GM12801 (cell line): Measurements from ENCODE around the gene ALDH1B1.

Experiments
- TF ChIP-seq, protein P1 (sequence below): IDR thresholded peaks from one replicate; pipeline ENCODE4 v1.5.1; 2011; ENCODE audit warnings: control low read depth; ENCODE audit not compliant: insufficient read length; ENCODE audit errors: extremely low read depth

The ALDH1B1 gene

GRCh38 chr9:38392235-38393127 is at the start of gene ALDH1B1:
Gene ALDH1B1 (plus strand): TSS chr9:38392702. CDS start chr9:38395749, 3,047 bp downstream.
- TF ChIP-seq, protein P1, sequence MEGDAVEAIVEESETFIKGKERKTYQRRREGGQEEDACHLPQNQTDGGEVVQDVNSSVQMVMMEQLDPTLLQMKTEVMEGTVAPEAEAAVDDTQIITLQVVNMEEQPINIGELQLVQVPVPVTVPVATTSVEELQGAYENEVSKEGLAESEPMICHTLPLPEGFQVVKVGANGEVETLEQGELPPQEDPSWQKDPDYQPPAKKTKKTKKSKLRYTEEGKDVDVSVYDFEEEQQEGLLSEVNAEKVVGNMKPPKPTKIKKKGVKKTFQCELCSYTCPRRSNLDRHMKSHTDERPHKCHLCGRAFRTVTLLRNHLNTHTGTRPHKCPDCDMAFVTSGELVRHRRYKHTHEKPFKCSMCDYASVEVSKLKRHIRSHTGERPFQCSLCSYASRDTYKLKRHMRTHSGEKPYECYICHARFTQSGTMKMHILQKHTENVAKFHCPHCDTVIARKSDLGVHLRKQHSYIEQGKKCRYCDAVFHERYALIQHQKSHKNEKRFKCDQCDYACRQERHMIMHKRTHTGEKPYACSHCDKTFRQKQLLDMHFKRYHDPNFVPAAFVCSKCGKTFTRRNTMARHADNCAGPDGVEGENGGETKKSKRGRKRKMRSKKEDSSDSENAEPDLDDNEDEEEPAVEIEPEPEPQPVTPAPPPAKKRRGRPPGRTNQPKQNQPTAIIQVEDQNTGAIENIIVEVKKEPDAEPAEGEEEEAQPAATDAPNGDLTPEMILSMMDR = no peak

GRCh38 chr9:38343037-38343436 is 49.5 kb upstream of the ALDH1B1 start:
- TF ChIP-seq, protein P1 = no peak

DNA sequence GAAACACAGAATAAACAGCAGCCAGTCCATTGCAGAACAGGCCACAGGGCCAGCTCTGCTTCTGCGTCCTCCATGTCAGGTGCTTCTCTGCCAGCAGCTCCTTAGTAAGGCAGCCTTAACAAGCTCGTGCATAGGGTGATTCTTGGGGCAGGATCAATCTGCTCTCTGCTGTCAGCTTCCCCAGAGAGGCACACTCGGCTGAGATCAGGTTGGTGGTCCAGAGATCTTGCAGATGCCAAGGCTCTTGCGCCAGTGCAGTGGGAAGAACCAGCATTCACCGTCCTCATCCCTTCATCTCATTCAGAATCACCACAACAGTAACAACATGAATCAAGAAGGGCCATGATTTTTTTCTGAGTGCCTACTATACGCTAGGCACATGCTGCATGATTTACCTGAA is 49.0 kb upstream of the ALDH1B1 start:
- TF ChIP-seq, protein P1 = no peak

DNA sequence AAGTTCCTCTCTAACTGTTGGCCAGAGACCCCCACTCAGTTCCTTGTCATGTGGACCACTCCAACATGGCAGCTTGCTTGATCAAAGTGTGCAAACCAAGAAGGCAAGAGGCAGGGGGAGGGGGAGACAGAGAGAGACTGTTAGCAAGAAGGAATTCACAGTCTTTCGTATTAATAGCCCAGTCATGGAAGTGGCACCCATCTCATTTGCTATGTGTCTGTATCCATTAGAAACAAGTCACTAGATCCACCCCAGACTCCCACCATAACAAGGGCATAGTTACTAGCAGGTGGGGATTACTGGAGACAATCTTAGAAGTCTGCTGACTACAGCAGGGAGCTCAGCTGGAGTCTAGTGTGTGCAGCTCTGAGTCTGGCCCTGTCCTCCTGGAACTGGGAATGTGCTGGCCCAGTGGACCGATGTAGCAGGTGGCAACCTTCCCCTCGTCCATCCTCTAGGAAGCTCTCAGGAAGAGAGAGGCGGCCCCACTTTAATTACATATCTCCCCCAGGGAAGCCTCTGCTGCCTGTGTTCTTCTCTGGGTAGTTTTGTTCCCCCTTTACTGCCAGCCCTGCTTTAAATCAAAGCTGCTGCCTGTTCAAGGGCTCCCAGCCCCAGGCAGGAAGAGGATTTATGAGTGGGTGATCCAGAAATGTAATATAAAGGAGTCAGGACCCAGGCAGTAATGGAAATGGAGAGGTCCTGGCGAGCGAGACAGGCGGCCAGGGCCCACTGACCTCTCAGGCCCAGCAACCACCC is 47.8 kb upstream of the ALDH1B1 start:
- TF ChIP-seq, protein P1 = no peak

DNA sequence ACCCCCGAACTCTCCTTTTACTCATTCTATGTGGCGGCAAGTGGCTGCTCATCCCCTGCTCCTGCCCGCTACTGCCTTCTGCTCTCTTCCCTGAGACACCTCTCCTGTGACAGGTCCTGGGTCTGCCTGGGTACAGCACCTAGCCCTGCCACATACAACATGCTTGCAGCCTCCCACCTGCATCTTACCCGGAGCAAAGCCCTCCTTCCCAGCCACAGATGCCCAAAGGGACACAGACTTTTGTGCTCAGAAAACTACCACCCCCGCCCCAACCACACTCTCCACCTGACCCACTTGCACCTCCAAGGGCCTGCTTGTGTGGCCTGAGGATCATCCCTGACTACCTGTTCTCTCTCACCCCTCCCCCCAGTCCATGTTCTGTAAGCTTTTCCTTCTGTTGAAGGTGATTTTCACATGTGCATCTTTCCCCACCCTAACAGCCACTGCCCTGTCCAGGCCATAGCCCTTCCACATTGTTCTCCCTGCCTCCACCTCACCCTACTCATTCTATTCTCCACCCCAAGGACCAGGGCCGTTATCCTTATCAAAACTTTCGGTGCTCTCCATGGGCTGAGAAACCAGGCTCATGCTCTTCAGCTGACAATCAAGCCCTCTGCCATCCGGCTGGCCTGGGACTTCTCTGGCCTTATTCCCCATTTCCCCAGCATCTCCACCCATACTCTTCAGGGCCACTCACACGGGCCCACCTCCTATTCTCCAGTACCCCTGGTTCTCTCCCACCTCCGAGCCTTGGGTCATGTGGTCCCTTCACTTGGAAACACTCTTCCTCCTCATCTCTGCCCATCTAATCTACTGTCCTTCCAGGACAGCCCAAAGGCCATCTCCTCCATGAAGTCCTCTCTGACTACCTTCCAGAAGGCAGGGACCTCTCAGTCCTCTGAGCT is 46.4 kb upstream of the ALDH1B1 start:
- TF ChIP-seq, protein P1 = no peak

DNA sequence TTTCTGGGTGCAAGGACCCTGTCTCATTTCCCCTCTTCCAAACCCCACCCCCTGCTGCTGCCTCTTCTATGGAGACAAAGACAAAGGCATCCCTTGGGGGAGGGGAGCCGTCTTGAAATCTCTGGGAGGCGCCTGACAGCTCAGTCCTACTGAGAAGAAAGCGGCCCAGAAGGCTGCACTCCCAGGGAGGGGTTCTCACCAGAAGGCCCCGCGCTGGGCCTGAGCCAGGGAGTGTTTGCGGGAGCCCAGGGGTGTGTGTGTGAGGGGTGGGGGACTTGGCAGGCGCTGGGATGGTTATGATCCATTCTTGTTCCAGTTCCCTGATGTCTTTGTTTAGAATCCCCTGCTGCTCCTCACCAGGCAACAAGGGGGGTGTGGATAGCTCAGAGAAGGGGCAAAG is 45.7 kb upstream of the ALDH1B1 start:
- TF ChIP-seq, protein P1 = no peak
